Stimulated activated CD4-positive, alpha-beta T cell treated with anti-CD3 and anti-CD28 coated beads, Interleukin-15, amount 100 ng/mL, for 24 hours (primary cell): ENCODE data around the gene DNAH17.

Experiments used
- DNase-seq: peaks from one replicate; pipeline ENCODE4 v3.0.0-alpha.2; 2020

DNAH17 gene

DNA sequence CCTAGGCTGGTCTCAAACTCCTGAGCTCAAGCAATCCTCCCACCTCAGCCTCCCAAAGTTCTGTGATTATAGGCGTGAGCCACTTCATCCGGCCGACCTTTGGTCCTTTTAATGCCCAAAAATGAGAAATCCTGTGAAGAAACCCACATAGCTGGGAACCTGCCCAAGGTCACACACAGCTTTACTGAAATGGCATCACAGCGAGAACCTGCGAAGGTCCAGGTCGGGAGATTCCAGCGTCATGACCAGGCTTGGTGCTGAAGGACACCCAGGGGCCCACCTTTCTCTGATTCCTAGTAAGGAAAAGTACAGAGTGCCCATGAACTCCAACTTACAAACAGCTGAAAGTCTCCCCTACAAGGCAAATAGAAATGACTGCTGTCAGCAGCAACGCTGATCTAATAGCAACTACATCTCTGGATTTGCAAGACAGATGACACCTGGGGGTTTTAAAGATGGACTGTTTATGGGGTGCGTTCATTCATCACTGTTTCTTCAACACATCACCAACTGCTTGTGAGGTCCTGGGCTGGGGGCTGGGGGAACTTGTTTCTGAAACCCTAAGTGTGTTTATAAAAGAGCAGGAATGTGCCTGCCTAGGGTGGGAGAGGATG is 24.5 kb upstream of the DNAH17 start:
- no peak for DNase-seq

DNA sequence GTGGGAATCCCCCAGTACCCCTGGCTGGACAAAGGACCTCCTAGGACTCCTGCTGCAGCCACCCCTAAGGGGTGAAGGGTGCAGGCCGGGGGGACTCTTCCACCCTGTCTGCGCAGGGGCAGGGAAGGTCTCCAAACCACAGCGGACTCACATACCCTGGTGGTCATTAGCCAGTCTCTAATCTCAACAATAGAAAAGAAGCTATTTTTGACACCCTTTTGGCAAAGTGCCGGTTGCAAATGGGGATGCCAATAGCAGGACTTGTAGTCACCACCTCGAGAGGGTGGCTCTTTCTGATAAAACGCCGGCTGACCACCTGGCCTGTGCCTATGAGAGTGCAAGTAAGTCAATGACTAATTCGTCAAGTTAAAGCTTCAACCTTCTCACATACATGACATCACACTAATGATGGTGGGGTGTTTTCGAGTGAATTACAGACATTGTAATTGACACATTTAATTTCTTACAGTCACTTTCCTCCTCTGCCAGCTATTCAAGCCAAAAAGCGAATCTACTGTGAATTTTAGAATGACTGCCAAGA is 23.1 kb upstream of the DNAH17 start:
- no peak for DNase-seq

DNA sequence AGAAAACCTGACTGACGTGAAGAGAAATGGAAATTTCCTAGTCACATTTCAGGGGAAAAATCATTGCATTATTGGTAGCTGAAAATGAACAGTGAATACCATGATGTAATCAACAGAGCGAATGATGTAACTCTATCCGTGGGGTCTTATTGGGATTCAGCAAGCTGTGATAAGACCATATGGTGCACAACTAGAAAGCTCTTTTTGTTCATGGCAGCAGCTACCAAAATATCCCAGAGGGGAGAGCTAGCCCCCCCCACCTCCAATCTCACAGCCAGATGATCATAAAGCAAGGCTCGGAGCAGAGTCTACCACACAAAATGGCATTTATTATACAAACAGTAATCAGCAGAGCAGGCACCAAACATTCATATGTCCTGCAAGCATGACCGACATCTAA is 22.2 kb upstream of the DNAH17 start:
- no peak for DNase-seq

DNA sequence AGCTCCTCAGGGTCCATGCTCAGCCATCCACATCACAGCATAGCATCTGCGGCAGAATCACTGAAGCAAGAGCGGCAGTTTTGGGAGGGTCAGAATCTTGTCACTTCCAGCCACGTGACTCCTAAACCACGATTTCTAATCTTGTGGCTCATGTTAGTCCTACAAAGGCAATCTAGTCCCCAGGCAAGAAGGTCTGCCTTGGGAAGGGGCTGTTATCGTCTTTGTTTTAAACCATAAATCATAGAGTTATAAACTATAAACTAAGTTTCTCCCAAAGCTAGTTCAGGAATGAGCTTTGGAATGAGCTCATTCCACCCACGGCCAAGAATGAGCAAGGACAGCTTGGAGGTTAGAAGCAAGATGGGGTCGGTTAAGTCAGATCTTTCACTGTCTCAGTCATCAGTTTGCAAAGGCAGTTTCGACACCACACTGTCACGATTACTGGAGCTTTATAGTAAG is 20.8 kb upstream of the DNAH17 start:
- no peak for DNase-seq

DNA sequence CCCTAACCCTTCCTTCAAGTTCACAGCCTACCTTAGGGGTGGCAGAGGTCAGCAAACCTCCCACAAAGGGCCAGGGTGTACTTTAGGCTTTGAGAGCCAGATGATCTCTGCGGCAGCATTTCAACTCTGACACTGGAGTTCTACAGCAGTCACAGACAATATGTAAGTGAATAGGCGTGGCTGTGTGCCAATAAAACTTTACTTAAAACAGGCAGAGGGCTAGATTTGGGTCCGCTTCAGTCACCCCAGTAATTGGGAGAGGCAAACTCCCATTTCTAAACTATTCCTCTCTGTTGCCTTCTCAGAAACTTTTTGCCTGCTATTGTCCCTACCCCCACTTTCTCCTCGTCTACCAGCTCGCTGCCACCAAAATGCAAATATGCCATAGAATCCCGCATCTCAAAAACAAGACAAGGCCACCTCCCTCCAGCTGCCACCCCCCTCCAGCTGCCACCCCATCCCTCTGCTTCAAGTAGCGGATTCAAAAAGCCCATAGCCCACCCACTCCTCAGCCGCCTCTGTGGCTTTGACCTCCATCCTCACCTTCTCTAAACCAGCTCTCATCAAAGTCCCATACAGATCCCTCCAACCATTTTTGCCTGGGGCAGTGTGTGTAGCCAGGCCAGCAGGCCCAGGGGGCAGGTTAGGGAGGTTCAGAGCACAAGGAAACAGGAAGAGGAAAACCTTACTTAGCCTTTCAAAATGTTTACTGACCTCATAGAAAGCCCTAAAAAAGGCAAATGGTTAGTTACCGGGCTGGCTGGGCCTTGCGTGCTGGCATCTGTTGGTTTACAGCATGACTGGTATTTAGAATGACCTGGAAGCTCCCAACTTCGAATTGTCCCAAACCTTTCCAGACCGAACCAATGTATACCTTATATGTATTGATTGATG is 19.9 kb upstream of the DNAH17 start:
- DNase-seq: no peak

DNA sequence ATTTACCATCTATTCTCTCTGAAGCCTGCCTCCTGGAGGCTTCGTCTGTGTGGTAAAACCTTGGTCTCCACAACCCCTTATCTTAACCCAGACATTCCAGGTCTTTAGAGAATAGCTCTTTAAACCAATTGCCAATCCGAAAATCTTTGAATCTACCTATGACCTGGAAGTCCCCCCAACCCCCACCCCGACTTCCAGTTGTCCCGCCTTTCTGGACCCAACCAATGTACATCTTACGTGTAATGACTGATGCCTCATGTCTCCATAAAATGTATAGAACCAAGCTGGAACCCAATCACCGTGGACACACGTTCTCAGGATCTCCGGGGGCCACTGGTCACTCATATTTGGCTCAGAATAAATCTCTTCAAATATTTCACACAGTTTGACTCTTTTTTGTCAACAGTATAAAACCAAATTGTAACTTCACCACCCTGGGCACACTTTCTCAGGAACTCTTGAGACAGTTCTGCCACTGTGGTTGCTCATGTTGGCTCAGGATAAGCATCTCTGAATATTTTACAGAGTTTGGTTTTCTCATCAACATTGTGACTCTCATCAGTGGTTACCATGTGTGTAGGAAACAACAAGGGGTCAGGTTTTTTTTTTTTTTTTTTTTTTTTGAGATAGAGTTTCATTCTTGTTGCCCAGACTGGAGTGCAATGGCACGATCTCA is 18.1 kb upstream of the DNAH17 start:
- no peak for DNase-seq

DNA sequence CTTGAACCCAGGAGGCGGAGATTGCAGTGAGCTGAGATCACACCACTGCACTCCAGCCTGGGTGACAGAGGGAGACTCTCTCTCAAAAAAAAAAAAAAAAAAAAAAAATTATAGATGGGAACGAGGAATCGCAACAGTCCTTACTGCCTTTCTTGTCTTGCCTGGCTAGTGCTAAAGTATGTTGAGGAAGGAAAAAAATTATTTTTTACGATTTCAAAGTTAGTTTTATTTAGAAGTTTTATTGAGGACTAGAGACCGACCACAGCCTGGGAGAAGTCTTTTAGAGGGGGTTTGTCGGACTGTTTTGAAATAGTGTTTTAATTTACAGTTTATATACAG is 15.8 kb upstream of the DNAH17 start:
- no peak for DNase-seq

DNA sequence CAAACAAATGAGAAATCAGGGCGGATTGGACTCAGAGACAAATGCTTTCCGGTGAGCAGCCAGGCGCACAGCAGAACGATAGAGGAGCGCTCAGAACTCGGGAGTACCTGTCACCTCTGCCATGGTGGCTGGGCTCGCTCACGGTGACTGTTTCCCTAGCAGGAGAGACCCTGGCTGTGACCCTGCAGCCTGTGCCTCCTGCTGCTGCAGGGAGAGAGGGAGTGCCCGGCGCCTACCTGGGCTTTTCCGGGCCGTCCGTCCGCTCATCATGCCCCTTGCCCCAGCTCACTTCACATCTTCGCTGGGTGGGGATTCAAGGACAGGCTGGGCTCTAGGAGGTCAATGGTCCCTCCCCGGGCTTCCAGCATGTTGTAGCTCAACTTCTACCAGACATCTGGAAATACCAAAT is 14.1 kb upstream of the DNAH17 start:
- DNase-seq: no peak

DNA sequence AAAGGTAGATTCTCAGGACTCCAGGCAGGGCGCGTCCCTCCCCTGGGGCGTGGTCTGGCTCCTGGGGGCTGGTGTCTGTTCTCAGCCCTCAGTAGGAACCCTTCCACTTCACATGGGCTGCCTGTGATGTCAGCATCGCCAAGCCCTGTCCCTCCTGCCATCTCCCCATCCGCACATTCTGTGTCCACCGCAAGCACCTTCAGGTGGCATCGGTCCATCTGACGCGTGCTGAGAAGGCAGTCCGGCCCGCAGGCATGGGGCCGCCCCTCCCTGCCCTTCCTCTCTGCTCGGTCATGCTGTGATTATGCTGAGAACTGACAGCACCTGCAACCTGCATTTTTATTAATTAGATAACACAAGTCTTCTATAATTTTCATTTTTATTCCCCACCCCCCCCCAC is 12.7 kb upstream of the DNAH17 start:
- DNase-seq: no peak

DNA sequence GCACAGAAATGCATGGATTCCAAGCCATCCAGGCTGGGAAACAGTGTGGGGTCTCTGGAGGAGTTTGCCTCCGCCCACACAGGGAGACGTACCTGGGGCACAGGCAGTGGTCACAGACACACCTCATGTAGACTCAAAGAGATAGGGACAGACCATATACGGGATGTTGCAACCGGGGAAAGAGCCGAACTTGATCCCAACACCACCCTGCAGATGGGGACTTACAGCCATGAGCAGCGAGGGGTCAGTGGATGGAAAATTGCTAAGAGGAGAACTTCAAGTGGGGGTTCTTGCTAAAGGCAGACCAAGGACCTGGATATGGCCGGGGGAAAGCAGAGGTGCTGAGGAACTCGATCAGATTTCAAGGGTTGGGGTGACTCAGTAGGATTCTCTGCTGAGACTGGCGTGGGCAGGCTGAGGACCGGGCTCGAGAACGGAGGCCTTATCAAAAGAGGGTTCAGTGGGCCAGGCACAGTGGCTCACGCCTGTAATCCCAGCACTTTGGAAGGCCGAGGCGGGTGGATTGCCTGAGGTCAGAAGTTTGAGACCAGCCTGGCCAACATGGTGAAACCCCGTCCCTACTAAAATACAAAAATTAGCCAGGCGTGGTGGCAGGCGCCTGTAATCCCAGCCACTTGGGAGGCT is 12.0 kb upstream of the DNAH17 start:
- DNase-seq: no peak

DNA sequence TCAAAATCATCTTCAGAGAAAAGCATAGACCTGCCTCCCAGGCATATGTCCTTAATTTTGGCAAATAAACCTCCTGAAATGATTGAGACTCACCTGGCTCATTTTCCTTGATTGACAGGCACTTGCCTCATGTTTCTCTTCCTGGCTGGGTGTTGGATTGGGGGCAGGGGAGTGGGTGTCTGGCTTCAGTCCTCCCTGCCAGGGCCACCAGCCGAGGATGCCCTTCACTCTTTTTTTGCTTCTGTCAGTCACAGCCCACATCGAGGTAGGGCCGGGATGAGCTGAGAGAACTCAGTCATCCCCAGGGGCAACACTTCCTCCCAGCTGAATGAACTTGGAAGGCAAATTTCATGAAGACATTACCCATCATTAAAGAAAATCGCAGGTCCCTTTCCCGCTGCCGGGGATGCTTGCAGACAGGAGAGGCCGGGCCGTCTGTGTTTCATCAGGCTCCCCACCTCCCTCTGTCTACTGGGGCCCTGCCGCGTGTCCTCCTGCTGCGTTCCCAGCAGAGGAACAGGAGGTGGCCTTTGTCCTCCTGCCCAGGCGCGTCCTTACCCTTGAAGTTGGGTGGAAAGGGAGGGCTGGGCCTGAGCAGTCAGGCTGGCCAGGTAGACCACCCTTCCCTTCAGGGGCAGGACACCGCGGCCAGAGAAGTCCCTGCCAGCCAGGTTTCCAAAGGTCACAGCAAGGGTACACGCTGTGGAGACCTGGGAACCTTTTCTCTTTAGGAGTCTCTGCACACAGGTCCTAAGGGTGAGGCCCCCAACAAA is 11.2 kb upstream of the DNAH17 start:
- no peak for DNase-seq

DNA sequence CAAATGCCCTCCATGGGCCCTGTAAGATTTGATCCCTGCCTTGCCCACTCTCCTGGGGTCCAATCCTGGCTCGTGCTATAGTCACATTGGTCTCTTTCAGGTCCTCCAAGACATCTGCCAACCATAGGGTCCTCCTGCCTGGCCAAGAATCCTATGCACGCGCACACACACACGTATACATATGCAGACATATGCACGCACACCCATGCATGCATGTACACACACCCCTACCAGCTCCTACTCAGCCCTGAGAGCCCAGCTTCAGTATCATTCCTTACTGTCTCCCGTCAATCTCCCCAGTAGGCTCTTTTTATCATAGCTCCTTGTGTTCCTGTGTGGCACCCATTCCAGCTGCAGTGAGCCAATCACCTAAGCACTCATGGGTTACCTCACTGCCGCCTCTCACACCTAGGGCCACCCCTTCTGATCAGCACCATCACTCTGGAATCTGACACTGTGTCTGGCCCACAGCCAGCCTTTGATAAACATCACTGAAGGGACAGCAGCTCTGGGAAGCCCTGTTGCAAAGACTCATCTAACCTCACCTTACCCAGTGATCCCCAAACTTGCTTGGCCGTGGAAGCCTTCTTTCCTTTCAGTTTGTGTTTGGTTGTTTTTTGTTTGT is 7.9 kb upstream of the DNAH17 start:
- no peak for DNase-seq

DNA sequence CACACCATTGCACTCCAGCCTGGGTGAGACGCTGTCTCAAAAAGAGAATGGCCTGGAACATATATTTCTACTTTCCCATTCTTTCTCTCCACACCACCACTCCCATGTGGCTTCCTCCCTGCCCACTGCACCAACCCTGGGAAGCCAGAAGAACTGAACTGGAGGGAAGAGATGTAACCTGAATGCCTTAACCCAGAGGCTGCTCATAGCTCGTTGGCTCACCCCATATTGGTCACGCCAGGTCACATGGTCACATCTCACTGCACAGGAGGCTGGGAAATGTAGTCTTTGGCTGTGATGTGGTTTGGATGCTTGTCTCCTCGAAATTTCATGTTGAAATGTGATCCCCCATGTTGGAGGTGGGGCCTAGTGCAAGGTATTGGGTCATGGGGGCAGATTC is 5.9 kb upstream of the DNAH17 start:
- DNase-seq: no peak

DNA sequence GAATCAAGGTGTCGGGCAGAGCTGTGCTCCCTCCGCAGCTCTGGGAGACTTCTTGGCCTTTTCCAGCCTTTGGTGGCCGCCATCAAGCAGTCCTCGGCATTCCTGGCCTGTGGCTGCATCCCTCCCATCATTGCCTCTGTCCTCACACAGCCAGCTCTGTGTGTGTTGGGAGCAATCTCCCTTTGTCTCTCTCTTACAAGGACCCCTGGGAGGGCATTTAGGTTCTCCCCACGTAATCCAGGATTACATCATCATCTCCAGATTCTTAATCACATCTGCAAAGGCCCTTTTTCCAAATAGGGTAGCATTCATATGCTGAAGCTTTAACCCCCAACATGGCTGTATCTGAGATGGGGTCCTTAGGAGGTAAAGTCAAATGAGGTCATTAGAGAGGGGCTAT is 4.1 kb upstream of the DNAH17 start:
- no peak for DNase-seq

DNA sequence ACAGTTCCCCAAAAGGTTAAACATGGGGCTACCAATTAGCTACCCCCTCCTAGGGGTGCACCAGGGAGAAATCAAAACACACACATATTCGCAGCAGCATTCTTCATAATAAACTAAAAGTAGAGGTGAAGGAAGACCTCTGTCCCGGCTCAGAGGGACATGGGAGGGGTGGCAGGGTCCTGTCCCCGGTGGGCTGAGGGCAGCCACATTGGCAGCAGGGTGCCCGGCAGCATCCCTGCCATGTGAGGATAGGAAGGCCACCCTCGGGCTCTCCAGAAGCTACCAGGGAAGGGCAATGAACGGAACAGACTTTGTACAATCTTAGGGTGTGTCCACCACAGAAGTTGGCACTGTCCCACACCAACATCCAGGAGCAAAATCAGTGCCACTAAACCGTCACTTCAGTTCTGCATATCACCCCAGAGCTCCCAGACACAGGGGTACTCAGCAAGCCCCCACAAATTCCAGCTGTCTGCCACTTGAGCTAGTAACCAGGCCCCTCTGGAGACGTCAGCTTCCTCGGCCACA is 3.1 kb upstream of the DNAH17 start:
- no peak for DNase-seq

DNA sequence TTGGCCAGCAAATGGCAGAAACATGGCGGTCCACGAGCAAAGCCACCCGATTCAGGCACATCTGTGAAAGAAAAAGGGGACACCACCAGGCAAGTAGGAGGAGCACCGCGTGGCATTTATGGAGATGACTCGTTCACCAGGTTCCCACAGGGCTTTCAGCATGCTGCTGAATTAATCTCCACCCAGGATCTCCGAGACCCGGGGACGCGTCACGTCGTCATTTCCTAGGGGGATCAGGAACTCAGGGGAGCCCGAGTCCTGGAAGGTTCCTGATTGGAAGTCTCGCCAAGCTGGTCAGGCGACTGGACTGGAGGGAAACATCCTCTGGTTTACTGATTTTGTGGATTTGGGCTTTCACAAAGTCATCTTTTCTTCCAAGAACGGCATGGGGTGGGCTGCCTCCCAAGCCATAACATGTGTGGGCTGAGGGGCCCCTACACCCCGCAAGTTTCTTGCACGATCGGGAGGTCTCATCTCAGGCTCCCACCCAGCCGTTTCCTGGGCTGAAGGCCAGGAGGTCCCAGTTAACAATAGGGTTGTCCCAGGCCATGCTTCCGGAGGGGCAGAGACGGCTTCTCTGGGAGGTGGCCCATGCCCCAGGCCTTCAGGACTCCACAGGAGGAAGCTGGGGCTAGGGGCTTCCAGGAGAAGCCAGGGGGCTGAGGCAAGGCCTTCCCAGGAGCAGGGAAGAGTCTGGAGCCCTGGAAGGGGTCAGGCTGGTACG is 645 bp downstream of the DNAH17 start:
- no peak for DNase-seq

DNA sequence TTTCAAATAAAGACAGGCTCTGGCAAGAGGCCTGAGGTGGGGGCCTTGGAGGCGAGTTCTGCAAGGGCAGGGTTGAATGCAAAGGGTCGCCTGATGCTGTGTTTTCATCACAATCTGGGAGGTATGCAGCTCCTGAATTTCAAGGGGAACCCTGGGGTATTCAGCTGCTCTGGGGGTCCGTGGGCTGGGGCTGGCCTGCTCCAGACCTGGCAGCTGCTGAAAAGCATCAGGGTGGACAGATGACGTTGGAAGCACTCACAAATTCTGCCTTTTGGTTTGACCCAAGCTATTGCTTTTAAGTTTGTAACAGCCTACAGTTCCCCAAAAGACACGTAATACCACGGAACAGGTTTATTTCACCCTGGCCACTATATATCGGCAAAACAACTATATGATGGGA is 1.3 kb downstream of the DNAH17 start:
- no peak for DNase-seq

DNA sequence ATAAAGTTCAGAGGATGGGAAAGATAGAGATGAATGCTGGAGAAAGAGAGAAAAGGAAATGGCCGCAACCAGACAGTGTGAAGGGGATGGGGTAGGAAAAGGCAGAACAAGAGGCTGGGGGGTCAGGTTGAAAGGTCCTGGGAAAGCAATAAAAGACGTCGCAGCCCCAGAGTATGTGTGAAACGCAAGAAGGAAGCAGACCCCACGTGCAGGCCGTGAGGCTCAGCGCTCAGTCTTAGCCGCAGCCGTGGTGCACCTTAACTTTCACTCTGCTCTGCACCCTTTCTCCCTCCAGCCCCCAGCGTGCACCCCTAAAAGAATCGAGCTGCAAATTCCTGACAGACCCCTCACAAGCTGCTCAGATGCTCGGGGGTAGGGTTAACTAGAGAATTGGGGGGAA is 1.9 kb downstream of the DNAH17 start:
- no peak for DNase-seq

DNA sequence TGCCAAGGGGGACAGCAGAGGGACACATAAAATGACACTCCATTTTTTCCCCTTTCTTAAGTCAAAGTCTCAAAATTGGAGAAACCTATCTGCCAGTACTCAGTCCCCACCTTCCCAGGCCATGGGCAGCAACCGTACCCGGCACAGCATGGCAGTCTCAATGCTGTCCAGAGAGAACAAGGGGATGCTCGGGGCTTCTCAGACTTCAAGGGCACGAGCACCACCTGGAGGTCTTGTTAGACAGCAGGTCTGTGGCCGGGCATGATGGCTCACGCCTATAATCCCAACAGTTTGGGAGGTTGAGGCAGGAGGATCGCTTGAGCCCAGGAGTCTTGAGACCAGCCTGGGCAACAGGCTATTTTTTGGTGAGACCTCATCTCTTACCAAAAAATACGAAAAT is 3.2 kb downstream of the DNAH17 start:
- DNase-seq: no peak

DNA sequence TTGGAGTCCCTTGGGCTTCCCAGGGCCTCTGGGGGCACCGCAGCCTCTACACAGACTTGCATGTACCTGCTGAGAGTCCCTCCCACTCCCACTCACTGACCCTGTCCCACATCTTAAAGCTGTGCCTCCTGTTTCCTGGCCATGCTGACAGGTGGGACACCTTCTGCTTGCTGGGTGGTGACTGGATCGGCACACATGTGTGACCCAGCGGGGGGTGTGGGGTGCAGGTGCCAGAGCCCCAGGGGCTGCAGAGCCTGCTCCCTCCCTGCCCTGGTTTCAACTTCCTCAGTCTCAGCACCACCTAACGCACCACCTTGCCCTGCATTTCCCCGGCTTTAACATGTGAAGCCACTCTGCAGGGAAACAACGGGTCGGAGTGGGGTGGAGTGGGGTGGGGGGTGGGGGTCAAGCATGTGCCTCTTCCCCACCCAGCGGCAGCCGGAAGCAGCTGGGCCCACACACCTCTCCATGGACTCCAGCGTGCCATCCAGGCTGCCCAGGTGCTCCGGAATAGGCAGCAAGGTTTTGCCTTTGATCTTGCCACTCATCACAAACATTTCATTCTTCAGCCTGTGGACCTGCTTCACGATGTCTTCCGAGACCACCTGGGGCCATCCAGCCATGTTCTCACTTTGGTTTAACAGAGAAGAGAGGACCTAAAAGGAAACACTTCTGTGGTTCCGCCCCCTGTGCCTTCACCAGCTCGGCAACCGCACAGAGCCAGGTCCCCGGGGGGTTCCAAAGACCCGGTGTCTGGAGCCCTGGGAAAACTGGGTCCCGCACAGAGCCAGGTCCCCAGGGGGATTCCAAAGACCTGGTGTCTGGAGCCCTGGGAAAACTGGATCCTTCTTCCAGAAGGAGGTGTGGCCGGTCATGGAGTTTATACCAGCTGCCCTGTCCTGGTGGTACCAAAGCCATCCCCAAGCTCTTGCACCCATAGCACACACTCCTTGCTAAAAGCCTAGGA is 4.7 kb downstream of the DNAH17 start:
- no peak for DNase-seq
